ENCODE data around the gene PKP3. TPM values are rescaled to one million over a fixed set of nuclear protein-coding genes. Genes with fewer than 3 reads are reported as not detected.

Gene PKP3
- total and polyA plus RNA-seq, 7 donors: 0.10 to 0.75 (median 0.15) TPM; not detected in 2

DNA sequence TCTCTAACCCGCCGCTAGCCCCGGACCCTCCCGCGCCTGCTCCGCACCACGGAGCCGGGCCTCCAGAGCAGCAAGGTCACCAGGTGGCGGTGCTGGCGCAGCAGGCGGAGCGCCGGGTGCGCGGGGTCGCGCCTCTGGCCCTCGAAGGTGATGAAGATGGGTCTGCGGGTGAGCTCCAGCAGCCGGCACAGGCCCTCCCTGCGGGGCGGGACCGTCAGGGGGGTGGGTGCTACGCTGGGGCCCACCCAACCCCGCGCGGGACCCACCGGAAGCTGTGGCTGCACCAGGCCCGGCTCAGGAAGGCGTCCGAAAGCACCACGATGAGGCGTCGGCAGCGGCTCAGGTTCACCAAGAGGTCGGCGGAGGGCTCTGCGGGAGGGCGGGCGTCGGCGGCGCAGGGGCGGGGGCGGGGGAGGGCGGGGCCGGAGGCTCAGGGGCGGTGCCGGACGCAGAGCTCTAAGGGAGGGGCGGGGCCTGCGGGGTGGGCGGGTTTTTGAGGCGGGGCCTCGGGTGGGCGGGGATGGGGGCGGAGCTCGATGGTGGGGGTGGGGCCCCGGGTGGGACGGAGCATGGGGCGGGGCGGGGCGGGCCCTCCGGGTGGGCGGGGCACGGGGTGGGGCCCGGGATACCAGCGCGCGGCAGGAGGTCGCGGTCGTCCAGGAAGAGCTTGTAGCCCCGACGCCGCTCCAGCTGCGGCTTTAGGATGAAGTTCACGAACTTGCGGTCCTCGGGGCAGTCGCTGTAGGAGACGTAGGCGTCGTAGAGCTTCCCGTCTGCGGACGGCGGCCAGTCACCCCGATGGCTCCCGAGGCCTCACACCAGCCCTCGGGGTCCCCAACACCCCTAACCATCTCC, 13.0 kb downstream of the PKP3 start:
- ATAC-seq (peak; percentile 66 to 80 (median 74)), DNase-seq (peak; percentile 85 to 92)
- Histone ChIP-seq H3K4me3 (peak overlapping the region; percentile 74), H3K36me3 (ENCODE audit: insufficient read depth in 1 of 2, low read depth in 1 of 2) (no peaks in the 10 kb centered on the region), H3K27me3 (ENCODE audit: insufficient read depth in 3 of 3, low read length in 2 of 3) (peaks cover 0 to 25% (median 0%) of the 10 kb centered on the region in 3 donors), H3K9me3 (no peaks in the 10 kb centered on the region), H3K4me1 (peaks cover 8% of the 10 kb centered on the region), H3K27ac (peak overlapping the region; percentile 66)
- peak; percentile 15 for TF ChIP-seq CTCF (IDR thresholded peaks at IDR 0.05)
- intact Hi-C loops (cut with DNase I): no loop called here
- WGBS, 3 donors: 4 to 11% (median 10%) methylated on average over 32 to 91 of the region's 91 CpGs

GRCh38 chr11:407651-408123, 13.7 kb downstream of the PKP3 start:
- intact Hi-C loops (cut with DNase I): loop anchor here in 1 of 2 donors (2.0 kb wide), 1 partner anchor 39 kb away; no protein-coding TSS in a partner anchor
- DNase-seq (no peak), ATAC-seq (peak; percentile 1 to 12 (median 8))
- Histone ChIP-seq H3K27me3 (ENCODE audit: insufficient read depth in 3 of 3, low read length in 2 of 3) (peaks cover 0 to 25% (median 0%) of the 10 kb centered on the region in 3 donors), H3K4me3 (peak overlapping the region; percentile 74), H3K4me1 (peaks cover 8% of the 10 kb centered on the region), H3K27ac (no peak overlapping the region), H3K36me3 (ENCODE audit: insufficient read depth in 1 of 2, low read depth in 1 of 2) (no peaks in the 10 kb centered on the region), H3K9me3 (no peaks in the 10 kb centered on the region)
- TF ChIP-seq CTCF (IDR thresholded peaks at IDR 0.05): no peak
- 73 to 81% (median 75%) methylated on average over 23 to 28 of the region's 28 CpGs for WGBS, 3 donors

DNA sequence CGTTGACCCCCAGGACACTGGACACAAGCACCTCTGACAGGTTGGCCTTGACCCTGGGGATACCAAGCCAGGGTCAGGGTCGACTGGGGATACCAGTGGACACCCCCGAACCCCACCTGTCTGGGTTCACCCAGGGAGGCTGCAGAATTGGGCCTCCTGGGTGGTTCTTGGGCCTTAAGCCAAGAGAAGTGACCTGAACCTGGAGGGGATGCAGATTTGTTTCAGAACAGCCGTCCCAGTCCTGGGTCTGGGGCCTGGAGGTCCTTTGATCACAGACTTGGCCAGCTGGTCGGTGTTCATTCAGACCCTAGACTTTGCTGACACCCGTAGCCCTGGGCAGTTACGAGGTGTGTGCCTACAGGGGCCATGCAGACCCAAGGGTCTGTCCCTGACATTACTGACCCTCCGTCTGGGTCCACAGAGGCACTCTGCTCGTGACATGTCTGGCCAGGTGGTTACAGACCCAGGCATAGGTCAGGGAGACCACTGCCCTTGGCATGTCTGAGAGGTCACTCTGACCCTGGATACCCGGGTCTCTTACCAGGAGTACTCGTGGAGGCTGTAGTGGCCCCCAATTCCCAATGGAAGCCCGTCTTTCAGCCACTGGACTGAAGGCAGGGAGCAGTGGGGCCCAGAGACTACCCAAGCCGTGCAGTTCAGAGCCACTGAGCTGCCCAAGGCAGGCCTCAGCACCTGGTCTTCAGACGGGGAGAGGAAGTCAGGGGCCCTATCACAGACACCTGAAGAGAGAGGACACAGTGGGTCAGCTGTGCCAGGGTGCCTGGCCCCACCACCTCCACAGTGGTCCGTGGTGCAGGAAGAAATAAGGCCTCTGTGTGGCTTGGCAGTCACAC, 14.4 kb downstream of the PKP3 start:
- TF ChIP-seq CTCF (IDR thresholded peaks at IDR 0.05): no peak
- Histone ChIP-seq H3K27ac (no peak overlapping the region), H3K36me3 (ENCODE audit: insufficient read depth in 1 of 2, low read depth in 1 of 2) (no peaks in the 10 kb centered on the region), H3K4me3 (no peak overlapping the region), H3K9me3 (no peaks in the 10 kb centered on the region), H3K4me1 (peaks cover 8% of the 10 kb centered on the region), H3K27me3 (ENCODE audit: insufficient read depth in 3 of 3, low read length in 2 of 3) (peaks cover 0 to 25% (median 0%) of the 10 kb centered on the region in 3 donors)
- intact Hi-C loops (cut with DNase I): loop anchor here in 1 of 2 donors (2.0 kb wide), 1 partner anchor 38 kb away; no protein-coding TSS in a partner anchor
- DNase-seq: no peak
- WGBS, 3 donors: 82 to 89% (median 86%) methylated on average over 15 of the region's 15 CpGs
- no peak for ATAC-seq

DNA sequence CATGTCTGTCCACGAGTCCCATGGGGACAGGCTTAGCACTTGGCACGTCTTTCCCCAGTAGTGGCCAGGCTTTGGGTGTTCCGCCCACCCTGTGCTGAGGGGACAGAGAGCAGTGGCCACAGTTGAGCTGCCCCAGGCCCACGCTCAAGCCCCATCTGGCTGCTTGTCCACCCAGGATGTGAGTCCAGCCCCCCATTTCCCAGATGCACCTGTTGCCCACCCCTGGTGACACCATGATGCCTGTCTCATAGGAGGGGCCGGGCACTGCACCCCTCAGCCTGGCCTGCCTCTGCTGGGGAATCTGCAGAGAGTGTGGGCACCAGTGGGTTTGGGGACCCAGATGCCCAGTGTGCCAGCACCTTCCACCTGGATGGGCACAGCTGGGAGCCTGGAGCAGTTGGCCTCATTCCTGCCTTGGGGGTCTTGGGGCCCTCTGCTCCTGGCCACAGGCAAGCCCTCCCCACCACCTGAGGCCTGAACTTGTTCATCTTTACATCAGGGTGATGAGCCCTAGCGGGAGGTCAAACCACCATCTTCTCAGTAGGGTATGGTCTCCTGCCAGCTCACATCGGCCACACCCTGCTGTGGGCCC, 15.1 kb downstream of the PKP3 start:
- ATAC-seq (no peak), DNase-seq (peak; percentile 11 to 45)
- H3K27me3 ChIP-seq (ENCODE audit: insufficient read depth in 3 of 3, low read length in 2 of 3): peaks cover 0 to 25% (median 0%) of the 10 kb centered on the region in 3 donors
- no peak overlapping the region for H3K27ac ChIP-seq
- no peaks in the 10 kb centered on the region for H3K36me3 ChIP-seq (ENCODE audit: insufficient read depth in 1 of 2, low read depth in 1 of 2)
- H3K4me1 ChIP-seq: peaks cover 8% of the 10 kb centered on the region
- TF ChIP-seq CTCF (IDR thresholded peaks at IDR 0.05): no peak
- intact Hi-C loops (cut with DNase I): loop anchor here in 1 of 2 donors (2.0 kb wide), 1 partner anchor 38 kb away; no protein-coding TSS in a partner anchor
- no peak overlapping the region for H3K4me3 ChIP-seq
- 69 to 75% (median 73%) methylated on average over 7 of the region's 7 CpGs for WGBS, 3 donors
- no peaks in the 10 kb centered on the region for H3K9me3 ChIP-seq

Data from psoas muscle (tissue), 8 donors.